ENCODE results near the gene TMC5.

TMC5 gene

GRCh38 chr16:19484096-19484495 is 66.4 kb downstream of the TMC5 start:
- Histone ChIP-seq H3K79me1 (replicated peaks; ENCODE audit: low read length, poor library complexity, severe bottlenecking) (no peaks in the 10 kb centered on the region), H3K4me1 (ENCODE audit: control insufficient read depth, insufficient read depth, low read depth, low read length) (no peaks in the 10 kb centered on the region), H3K14ac (ENCODE audit: low read length in 2 of 2) (no peak overlapping the region), H2AK5ac (ENCODE audit: low read length, severe bottlenecking) (no peak overlapping the region), H3K9ac (ENCODE audit: low read length) (no peak overlapping the region), H3K36me3 (ENCODE audit: control insufficient read depth in 1 of 2, insufficient read depth in 2 of 2, low read depth in 1 of 2, low read length in 2 of 2) (no peaks in the 10 kb centered on the region), H4K91ac (ENCODE audit: low read length) (no peak overlapping the region), H2AFZ (ENCODE audit: low read depth, low read length) (no peak overlapping the region), H3K18ac (ENCODE audit: low read depth in 1 of 2, low read length in 2 of 2) (no peak overlapping the region), H3K4ac (ENCODE audit: low read depth in 1 of 2, low read length in 2 of 2) (no peak overlapping the region), H3K27ac (ENCODE audit: low read length, poor library complexity, severe bottlenecking) (no peak overlapping the region), H3K23ac (ENCODE audit: low read length in 2 of 2) (no peak overlapping the region), H4K8ac (ENCODE audit: low read length) (no peak overlapping the region), H3K27me3 (ENCODE audit: control insufficient read depth in 1 of 2, insufficient read depth in 1 of 2, low read length in 2 of 2) (peaks cover 0 to 3% of the 10 kb centered on the region in 2 experiments), H2BK12ac (ENCODE audit: low read length in 2 of 2) (no peak overlapping the region), H2BK15ac (ENCODE audit: low read depth, poor library complexity, severe bottlenecking) (no peak overlapping the region), H3K4me2 (ENCODE audit: low read length, poor library complexity, severe bottlenecking) (no peak overlapping the region), H3K4me3 (ENCODE audit: insufficient read depth in 1 of 2, low read depth in 1 of 2, low read length in 2 of 2) (no peak overlapping the region), H2BK120ac (ENCODE audit: low read depth, low read length) (no peak overlapping the region), H2BK5ac (ENCODE audit: low read depth, low read length, poor library complexity, severe bottlenecking) (no peak overlapping the region), H3K9me3 (ENCODE audit: control insufficient read depth, low read length) (no peaks in the 10 kb centered on the region)
- WGBS, result 90% methylated on average over 3 of the region's 3 CpGs
- DNase-seq, result no peak

- no peak overlapping the region for H3K4ac ChIP-seq (ENCODE audit: low read depth in 1 of 2, low read length in 2 of 2)
- no peak overlapping the region for H2AFZ ChIP-seq (ENCODE audit: low read depth, low read length)
- no peaks in the 10 kb centered on the region for H3K9me3 ChIP-seq (ENCODE audit: control insufficient read depth, low read length)
- H3K4me1 ChIP-seq (ENCODE audit: control insufficient read depth, insufficient read depth, low read depth, low read length), result no peaks in the 10 kb centered on the region
- H4K91ac ChIP-seq (ENCODE audit: low read length), result no peak overlapping the region
- H3K79me1 ChIP-seq (replicated peaks; ENCODE audit: low read length, poor library complexity, severe bottlenecking), result no peaks in the 10 kb centered on the region
- 86% methylated on average over 5 of the region's 5 CpGs for WGBS
- H2BK12ac ChIP-seq (ENCODE audit: low read length in 2 of 2), result no peak overlapping the region
- H2BK120ac ChIP-seq (ENCODE audit: low read depth, low read length), result no peak overlapping the region
- no peak overlapping the region for H2BK5ac ChIP-seq (ENCODE audit: low read depth, low read length, poor library complexity, severe bottlenecking)
- no peak overlapping the region for H3K4me2 ChIP-seq (ENCODE audit: low read length, poor library complexity, severe bottlenecking)
- H3K9ac ChIP-seq (ENCODE audit: low read length), result no peak overlapping the region
- no peak overlapping the region for H3K14ac ChIP-seq (ENCODE audit: low read length in 2 of 2)
- no peak overlapping the region for H3K27ac ChIP-seq (ENCODE audit: low read length, poor library complexity, severe bottlenecking)
- no peaks in the 10 kb centered on the region for H3K36me3 ChIP-seq (ENCODE audit: control insufficient read depth in 1 of 2, insufficient read depth in 2 of 2, low read depth in 1 of 2, low read length in 2 of 2)
- H2BK15ac ChIP-seq (ENCODE audit: low read depth, poor library complexity, severe bottlenecking), result no peak overlapping the region
- no peak for DNase-seq
- no peak overlapping the region for H2AK5ac ChIP-seq (ENCODE audit: low read length, severe bottlenecking)
- peaks cover 0 to 3% of the 10 kb centered on the region in 2 experiments for H3K27me3 ChIP-seq (ENCODE audit: control insufficient read depth in 1 of 2, insufficient read depth in 1 of 2, low read length in 2 of 2)
- H4K8ac ChIP-seq (ENCODE audit: low read length), result no peak overlapping the region
- H3K23ac ChIP-seq (ENCODE audit: low read length in 2 of 2), result no peak overlapping the region
- no peak overlapping the region for H3K18ac ChIP-seq (ENCODE audit: low read depth in 1 of 2, low read length in 2 of 2)
- H3K4me3 ChIP-seq (ENCODE audit: insufficient read depth in 1 of 2, low read depth in 1 of 2, low read length in 2 of 2), result no peak overlapping the region
Observed at GRCh38 chr16:19485611-19486010, 67.9 kb downstream of the TMC5 start.

- Histone ChIP-seq H2BK12ac (ENCODE audit: low read length in 2 of 2) (no peak overlapping the region), H2BK5ac (ENCODE audit: low read depth, low read length, poor library complexity, severe bottlenecking) (no peak overlapping the region), H3K4me3 (ENCODE audit: insufficient read depth in 1 of 2, low read depth in 1 of 2, low read length in 2 of 2) (no peak overlapping the region), H2BK120ac (ENCODE audit: low read depth, low read length) (no peak overlapping the region), H3K27me3 (ENCODE audit: control insufficient read depth in 1 of 2, insufficient read depth in 1 of 2, low read length in 2 of 2) (peaks cover 0 to 3% of the 10 kb centered on the region in 2 experiments), H3K4me1 (ENCODE audit: control insufficient read depth, insufficient read depth, low read depth, low read length) (no peaks in the 10 kb centered on the region), H3K9me3 (ENCODE audit: control insufficient read depth, low read length) (no peaks in the 10 kb centered on the region), H3K79me1 (replicated peaks; ENCODE audit: low read length, poor library complexity, severe bottlenecking) (no peaks in the 10 kb centered on the region), H3K23ac (ENCODE audit: low read length in 2 of 2) (no peak overlapping the region), H3K4ac (ENCODE audit: low read depth in 1 of 2, low read length in 2 of 2) (no peak overlapping the region), H4K91ac (ENCODE audit: low read length) (no peak overlapping the region), H2BK15ac (ENCODE audit: low read depth, poor library complexity, severe bottlenecking) (no peak overlapping the region), H2AK5ac (ENCODE audit: low read length, severe bottlenecking) (no peak overlapping the region), H4K8ac (ENCODE audit: low read length) (no peak overlapping the region), H3K36me3 (ENCODE audit: control insufficient read depth in 1 of 2, insufficient read depth in 2 of 2, low read depth in 1 of 2, low read length in 2 of 2) (no peaks in the 10 kb centered on the region), H3K27ac (ENCODE audit: low read length, poor library complexity, severe bottlenecking) (no peak overlapping the region), H3K18ac (ENCODE audit: low read depth in 1 of 2, low read length in 2 of 2) (no peak overlapping the region), H3K14ac (ENCODE audit: low read length in 2 of 2) (no peak overlapping the region), H2AFZ (ENCODE audit: low read depth, low read length) (no peak overlapping the region), H3K4me2 (ENCODE audit: low read length, poor library complexity, severe bottlenecking) (no peak overlapping the region), H3K9ac (ENCODE audit: low read length) (no peak overlapping the region)
- 100% methylated on average over 1 of the region's 4 CpGs for WGBS
- DNase-seq, result no peak
Observed at GRCh38 chr16:19486051-19486450, 68.4 kb downstream of the TMC5 start.

GRCh38 chr16:19486750-19487325 is 69.2 kb downstream of the TMC5 start:
- Histone ChIP-seq H3K4me1 (ENCODE audit: control insufficient read depth, insufficient read depth, low read depth, low read length) (no peaks in the 10 kb centered on the region), H2BK120ac (ENCODE audit: low read depth, low read length) (no peak overlapping the region), H3K27me3 (ENCODE audit: control insufficient read depth in 1 of 2, insufficient read depth in 1 of 2, low read length in 2 of 2) (peaks cover 0 to 3% of the 10 kb centered on the region in 2 experiments), H3K4ac (ENCODE audit: low read depth in 1 of 2, low read length in 2 of 2) (no peak overlapping the region), H2AFZ (ENCODE audit: low read depth, low read length) (no peak overlapping the region), H3K9me3 (ENCODE audit: control insufficient read depth, low read length) (no peaks in the 10 kb centered on the region), H3K18ac (ENCODE audit: low read depth in 1 of 2, low read length in 2 of 2) (no peak overlapping the region), H2BK15ac (ENCODE audit: low read depth, poor library complexity, severe bottlenecking) (no peak overlapping the region), H3K36me3 (ENCODE audit: control insufficient read depth in 1 of 2, insufficient read depth in 2 of 2, low read depth in 1 of 2, low read length in 2 of 2) (no peaks in the 10 kb centered on the region), H3K9ac (ENCODE audit: low read length) (no peak overlapping the region), H3K79me1 (replicated peaks; ENCODE audit: low read length, poor library complexity, severe bottlenecking) (no peaks in the 10 kb centered on the region), H3K14ac (ENCODE audit: low read length in 2 of 2) (no peak overlapping the region), H2BK5ac (ENCODE audit: low read depth, low read length, poor library complexity, severe bottlenecking) (no peak overlapping the region), H4K91ac (ENCODE audit: low read length) (no peak overlapping the region), H3K4me3 (ENCODE audit: insufficient read depth in 1 of 2, low read depth in 1 of 2, low read length in 2 of 2) (no peak overlapping the region), H4K8ac (ENCODE audit: low read length) (no peak overlapping the region), H2BK12ac (ENCODE audit: low read length in 2 of 2) (no peak overlapping the region), H2AK5ac (ENCODE audit: low read length, severe bottlenecking) (no peak overlapping the region), H3K23ac (ENCODE audit: low read length in 2 of 2) (no peak overlapping the region), H3K27ac (ENCODE audit: low read length, poor library complexity, severe bottlenecking) (no peak overlapping the region), H3K4me2 (ENCODE audit: low read length, poor library complexity, severe bottlenecking) (no peak overlapping the region)
- WGBS, result 89% methylated on average over 8 of the region's 10 CpGs
- no peak for DNase-seq

Data from mesenchymal stem cell (in vitro differentiated cells and primary cell).